Measurements from ENCODE around the gene LTC4S.

The LTC4S gene

GRCh38 chr5:179820127-179820482, 26.3 kb downstream of the LTC4S start:
- Mint-ChIP-seq H3K27me3 (no peaks in the 10 kb centered on the region), H3K27ac (peak overlapping the region; percentile 98), H3K36me3 (peaks cover 44% of the 10 kb centered on the region), H3K4me1 (peaks cover 68% of the 10 kb centered on the region), H3K9me3 (no peaks in the 10 kb centered on the region), H3K4me3 (peak overlapping the region; percentile 82)
- ATAC-seq: no peak

DNA sequence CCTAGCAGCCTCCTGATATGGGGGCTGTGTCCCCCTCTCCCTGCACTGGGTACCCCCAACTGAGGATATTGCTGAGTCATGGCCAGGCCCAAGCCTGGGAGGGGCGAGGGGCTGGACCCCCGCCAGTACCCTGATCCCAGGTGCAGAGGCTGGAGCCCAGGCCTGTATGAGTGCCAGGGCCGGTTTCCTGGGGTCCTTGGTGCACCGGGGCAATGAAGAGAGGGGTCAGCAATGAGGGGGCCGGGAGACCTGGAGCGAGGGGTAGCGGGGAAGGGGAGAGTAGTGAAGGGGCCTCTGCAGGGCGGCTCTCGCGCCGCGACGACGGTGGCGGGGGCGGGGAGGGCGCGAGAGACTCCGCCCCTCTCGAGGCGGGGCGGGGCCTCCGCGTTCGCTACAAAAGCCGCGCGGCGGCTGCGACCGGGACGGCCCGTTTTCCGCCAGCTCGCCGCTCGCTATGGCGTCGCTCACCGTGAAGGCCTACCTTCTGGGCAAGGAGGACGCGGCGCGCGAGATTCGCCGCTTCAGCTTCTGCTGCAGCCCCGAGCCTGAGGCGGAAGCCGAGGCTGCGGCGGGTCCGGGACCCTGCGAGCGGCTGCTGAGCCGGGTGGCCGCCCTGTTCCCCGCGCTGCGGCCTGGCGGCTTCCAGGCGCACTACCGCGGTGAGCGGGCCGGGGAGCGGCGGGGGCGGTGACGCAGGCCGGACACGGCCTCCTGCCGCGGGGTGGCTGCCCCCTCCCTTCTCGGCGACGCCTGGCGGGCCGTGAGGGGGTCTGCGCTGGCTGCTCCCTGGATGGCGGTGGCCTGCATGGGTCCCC, 26.9 kb downstream of the LTC4S start, which contains the start of gene SQSTM1:
Gene SQSTM1 (plus strand): TSS at position 423 of the 815 bp plus-strand sequence. CDS start 32 bp downstream, at position 455.
- Mint-ChIP-seq H3K27me3 (no peaks in the 10 kb centered on the region), H3K36me3 (peaks cover 48% of the 10 kb centered on the region), H3K27ac (peak within 1 kb of the TSS; percentile 98), H3K4me1 (peaks cover 73% of the 10 kb centered on the region), H3K4me3 (peak within 1 kb of the TSS; percentile 96), H3K9me3 (no peaks in the 10 kb centered on the region)
- peak; percentile 69 for ATAC-seq

- peak; percentile 77 for ATAC-seq
- Mint-ChIP-seq H3K36me3 (peaks cover 52% of the 10 kb centered on the region), H3K9me3 (no peaks in the 10 kb centered on the region), H3K4me1 (peaks cover 74% of the 10 kb centered on the region), H3K27me3 (no peaks in the 10 kb centered on the region), H3K27ac (peak overlapping the region; percentile 98), H3K4me3 (peak overlapping the region; percentile 96)
These were observed 27.7 kb downstream of the LTC4S start for GRCh38 chr5:179821298-179822058.

- Mint-ChIP-seq H3K9me3 (no peaks in the 10 kb centered on the region), H3K4me1 (peaks cover 74% of the 10 kb centered on the region), H3K27me3 (no peaks in the 10 kb centered on the region), H3K27ac (peak overlapping the region; percentile 98), H3K4me3 (peak overlapping the region; percentile 96), H3K36me3 (peaks cover 58% of the 10 kb centered on the region)
- no peak for ATAC-seq
These were observed 28.3 kb downstream of the LTC4S start for GRCh38 chr5:179822059-179822432.

- Mint-ChIP-seq H3K9me3 (no peaks in the 10 kb centered on the region), H3K36me3 (peaks cover 60% of the 10 kb centered on the region), H3K4me3 (peak overlapping the region; percentile 96), H3K27me3 (no peaks in the 10 kb centered on the region), H3K4me1 (peaks cover 69% of the 10 kb centered on the region), H3K27ac (peak overlapping the region; percentile 98)
- no peak for ATAC-seq
These were observed 28.7 kb downstream of the LTC4S start for GRCh38 chr5:179822444-179822990.

- peaks cover 60% of the 10 kb centered on the region for H3K4me1 Mint-ChIP-seq
- peak overlapping the region; percentile 46 for H3K4me3 Mint-ChIP-seq
- H3K9me3 Mint-ChIP-seq: no peaks in the 10 kb centered on the region
- peaks cover 73% of the 10 kb centered on the region for H3K36me3 Mint-ChIP-seq
- no peaks in the 10 kb centered on the region for H3K27me3 Mint-ChIP-seq
- H3K27ac Mint-ChIP-seq: peak overlapping the region; percentile 5
- no peak for ATAC-seq
These were observed 30.4 kb downstream of the LTC4S start for GRCh38 chr5:179823937-179824744.

- H3K9me3 Mint-ChIP-seq: no peaks in the 10 kb centered on the region
- H3K27me3 Mint-ChIP-seq: no peaks in the 10 kb centered on the region
- peak overlapping the region; percentile 5 for H3K27ac Mint-ChIP-seq
- peaks cover 79% of the 10 kb centered on the region for H3K36me3 Mint-ChIP-seq
- ATAC-seq: no peak
- no peak overlapping the region for H3K4me3 Mint-ChIP-seq
- peaks cover 57% of the 10 kb centered on the region for H3K4me1 Mint-ChIP-seq
These were observed 30.9 kb downstream of the LTC4S start for GRCh38 chr5:179824745-179825112.

DNA sequence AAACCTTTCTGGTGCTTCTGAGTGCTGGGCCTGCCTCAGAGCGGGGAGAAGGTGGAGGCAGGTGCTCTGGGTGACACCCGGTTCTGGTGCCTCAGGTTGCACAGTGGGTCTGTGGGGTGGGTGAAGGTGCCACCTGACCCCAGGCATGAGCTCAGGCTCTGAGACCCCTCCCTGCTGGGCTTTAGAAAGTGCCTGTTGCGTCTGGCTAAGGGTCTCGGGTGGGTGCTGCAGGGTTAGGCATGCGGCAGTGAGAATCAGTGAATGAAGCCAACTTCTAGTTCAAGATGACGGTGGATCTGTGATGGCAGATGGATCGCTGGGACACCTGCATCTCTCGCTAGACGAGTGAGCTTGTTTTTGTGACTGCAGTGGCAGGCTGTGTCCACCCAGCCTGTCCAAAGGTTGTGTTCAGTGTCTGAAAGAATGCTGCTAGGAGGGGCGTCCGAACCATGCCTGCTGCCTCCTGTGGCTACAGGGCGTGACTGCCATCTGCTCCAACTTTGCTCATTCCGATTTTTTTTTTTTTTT, 31.9 kb downstream of the LTC4S start:
- no peak overlapping the region for H3K27ac Mint-ChIP-seq
- H3K4me1 Mint-ChIP-seq: peaks cover 48% of the 10 kb centered on the region
- H3K9me3 Mint-ChIP-seq: no peaks in the 10 kb centered on the region
- peaks cover 86% of the 10 kb centered on the region for H3K36me3 Mint-ChIP-seq
- no peak overlapping the region for H3K4me3 Mint-ChIP-seq
- H3K27me3 Mint-ChIP-seq: no peaks in the 10 kb centered on the region
- ATAC-seq: no peak

DNA sequence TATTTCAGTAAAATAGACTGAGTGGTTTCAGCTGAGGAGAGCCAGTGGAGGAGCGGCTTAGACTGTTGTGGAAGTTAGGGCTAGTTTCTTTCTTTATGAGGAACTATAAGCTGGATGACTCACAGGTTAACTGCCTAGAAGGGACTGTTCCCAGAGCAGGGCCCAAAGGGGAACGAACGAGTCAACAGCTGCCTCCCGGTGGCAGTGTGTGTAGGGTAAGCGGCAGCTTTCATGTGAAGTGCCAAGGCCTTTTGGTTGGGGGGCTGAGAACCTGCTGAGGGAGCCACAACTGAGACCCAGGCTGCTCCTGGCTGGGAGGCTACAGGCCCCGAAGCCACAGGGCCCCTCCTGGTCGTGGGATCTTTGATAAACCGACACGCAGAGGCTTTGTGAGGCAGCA, 33.9 kb downstream of the LTC4S start:
- no peak for ATAC-seq

DNA sequence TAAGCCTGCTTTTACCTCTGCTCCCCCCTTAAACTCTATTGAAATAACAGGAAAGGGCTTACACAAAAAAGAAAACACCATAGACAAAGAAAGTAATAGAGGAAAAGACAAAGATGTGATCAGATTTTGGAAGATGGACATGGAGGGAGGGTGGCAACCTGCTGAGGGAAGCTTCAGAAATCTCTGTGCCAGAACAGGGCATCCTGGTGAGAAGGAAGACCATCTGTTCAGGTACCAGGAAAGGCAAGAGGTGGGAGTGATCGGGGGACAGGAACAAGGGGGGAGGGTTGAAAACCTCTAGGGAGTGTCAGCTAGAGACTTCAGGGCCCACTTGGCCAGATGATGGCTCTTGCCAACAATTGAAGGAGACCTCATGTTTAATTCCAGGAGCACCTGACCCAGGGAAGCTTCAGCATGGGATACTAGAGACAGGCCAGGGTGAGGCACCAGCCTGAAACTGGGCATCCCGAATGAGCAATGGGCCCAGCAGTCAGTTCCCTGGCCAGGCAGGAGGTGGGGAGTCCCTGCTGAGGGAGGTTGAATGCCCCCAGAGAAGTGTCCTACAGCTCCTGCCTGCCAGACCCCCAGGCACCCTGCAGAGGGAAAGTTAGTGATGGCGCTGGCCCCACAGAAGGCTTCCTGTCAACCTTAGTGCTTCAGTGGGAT, 35.1 kb downstream of the LTC4S start:
- H3K27ac Mint-ChIP-seq: peak overlapping the region; percentile 31
- no peak overlapping the region for H3K4me3 Mint-ChIP-seq
- ATAC-seq: no peak
- H3K4me1 Mint-ChIP-seq: peaks cover 39% of the 10 kb centered on the region
- peaks cover 90% of the 10 kb centered on the region for H3K36me3 Mint-ChIP-seq
- H3K9me3 Mint-ChIP-seq: no peaks in the 10 kb centered on the region
- H3K27me3 Mint-ChIP-seq: no peaks in the 10 kb centered on the region

More for the DNA sequence above, 33.9 kb downstream of the LTC4S start:
- Mint-ChIP-seq H3K4me1 (peaks cover 43% of the 10 kb centered on the region), H3K4me3 (no peak overlapping the region), H3K9me3 (no peaks in the 10 kb centered on the region), H3K27ac (peak overlapping the region; percentile 30), H3K27me3 (no peaks in the 10 kb centered on the region), H3K36me3 (peaks cover 90% of the 10 kb centered on the region)

DNA sequence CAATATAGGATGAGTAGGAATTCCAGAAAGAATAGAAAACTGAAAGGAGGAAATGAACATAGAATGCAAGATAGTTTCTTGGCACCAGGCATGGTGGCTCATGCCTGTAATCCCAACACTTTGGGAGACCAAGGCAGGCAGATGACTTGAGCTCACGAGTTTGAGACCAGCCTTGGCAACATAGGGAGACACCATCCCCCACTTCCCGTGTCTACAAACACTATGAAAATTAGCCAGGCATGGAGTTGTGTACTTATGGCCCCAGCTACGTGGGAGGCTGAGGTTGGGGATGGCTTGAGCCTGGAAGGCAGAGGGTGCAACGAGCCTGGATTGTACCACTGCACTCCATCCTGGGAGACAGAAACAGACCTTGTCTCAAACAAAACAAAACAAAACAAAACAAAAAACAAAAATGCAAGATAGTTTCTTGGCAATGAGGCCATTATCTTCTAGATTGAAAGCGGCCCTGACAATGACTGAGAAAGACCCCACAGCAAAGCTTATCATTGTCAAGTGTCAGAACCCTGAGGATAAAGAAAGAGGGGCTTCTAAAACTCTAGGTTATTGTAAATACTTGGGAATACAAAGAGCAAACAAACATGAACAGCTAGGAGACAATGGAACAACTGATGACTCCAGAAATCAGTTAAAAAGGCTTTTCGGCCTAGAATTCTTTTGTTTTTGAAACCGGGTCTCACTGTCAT, 36.1 kb downstream of the LTC4S start:
- H3K27ac Mint-ChIP-seq: no peak overlapping the region
- H3K36me3 Mint-ChIP-seq: peaks cover 82% of the 10 kb centered on the region
- H3K4me3 Mint-ChIP-seq: no peak overlapping the region
- H3K4me1 Mint-ChIP-seq: peaks cover 29% of the 10 kb centered on the region
- no peaks in the 10 kb centered on the region for H3K9me3 Mint-ChIP-seq
- no peaks in the 10 kb centered on the region for H3K27me3 Mint-ChIP-seq
- no peak for ATAC-seq

DNA sequence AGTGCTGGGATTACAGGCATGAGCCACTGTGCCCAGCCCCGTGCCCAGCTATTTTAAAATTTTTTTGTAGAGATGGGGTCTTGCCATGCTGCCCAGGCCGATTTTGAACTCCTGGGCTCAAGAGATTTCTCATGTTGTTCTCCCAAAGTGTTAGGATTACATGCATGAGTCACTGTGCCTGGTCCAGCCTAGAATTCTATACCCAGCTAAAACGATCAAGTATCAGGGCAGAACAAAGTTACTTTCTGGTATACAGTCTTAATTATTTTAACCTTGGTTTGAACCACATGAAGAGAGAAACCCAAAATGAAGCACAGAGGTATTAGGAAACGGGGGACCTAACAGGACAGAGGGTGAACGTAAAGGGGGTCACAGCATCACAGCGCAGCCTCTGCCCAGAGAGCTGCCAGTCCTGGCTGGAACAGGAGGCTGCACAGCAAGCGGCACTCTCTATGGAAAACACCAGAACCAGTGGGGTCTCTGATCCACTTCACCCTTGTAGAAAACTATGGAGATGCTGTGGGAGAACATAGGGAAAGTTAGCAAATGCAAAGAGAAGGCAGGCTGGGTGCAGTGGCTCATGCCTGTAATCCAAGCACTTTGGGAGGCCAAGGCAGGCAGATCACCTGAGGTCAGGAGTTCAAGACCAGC, 37.2 kb downstream of the LTC4S start:
- peaks cover 25% of the 10 kb centered on the region for H3K4me1 Mint-ChIP-seq
- H3K27ac Mint-ChIP-seq: no peak overlapping the region
- no peaks in the 10 kb centered on the region for H3K27me3 Mint-ChIP-seq
- peaks cover 80% of the 10 kb centered on the region for H3K36me3 Mint-ChIP-seq
- H3K4me3 Mint-ChIP-seq: no peak overlapping the region
- no peak for ATAC-seq
- H3K9me3 Mint-ChIP-seq: no peaks in the 10 kb centered on the region

- Mint-ChIP-seq H3K4me1 (peaks cover 37% of the 10 kb centered on the region), H3K27ac (no peak overlapping the region), H3K27me3 (no peaks in the 10 kb centered on the region), H3K36me3 (peaks cover 81% of the 10 kb centered on the region), H3K4me3 (no peak overlapping the region), H3K9me3 (no peaks in the 10 kb centered on the region)
- no peak for ATAC-seq
These were observed 38.4 kb downstream of the LTC4S start for GRCh38 chr5:179832039-179832745.

Measured in stimulated activated memory B cell treated with anti-CD40 and anti-IgM and Interleukin-4, amounts not matched to agents 10 μg/mL and 1 μg/mL and 100 μg/mL, for 72 hours (primary cell).